ENCODE results near the gene IFNK. TPM values are rescaled to one million over a fixed set of nuclear protein-coding genes. Genes with fewer than 3 reads are reported as not detected.
A peak's percentile ranks its signal among the peaks of the same experiment; 100 is the strongest.

IFNK gene
- total RNA-seq, 1 donor from 2014 or later, result not detected

- no peaks in the 10 kb centered on the region for H3K9me3 Mint-ChIP-seq (ENCODE audit: low read depth)
- no peak for TF ChIP-seq CTCF (IDR thresholded peaks at IDR 0.05; ENCODE audit: unreplicated experiment)
- no peak for DNase-seq (ENCODE audit: low spot score, unreplicated experiment)
- peaks cover 17% of the 10 kb centered on the region for H3K4me1 Mint-ChIP-seq (ENCODE audit: low read depth)
- peak overlapping the region; percentile 98 for H3K4me3 Mint-ChIP-seq (ENCODE audit: low read depth)
- no peaks in the 10 kb centered on the region for H3K36me3 Mint-ChIP-seq (ENCODE audit: insufficient read depth)
- H3K27ac Mint-ChIP-seq, result peak overlapping the region; percentile 95
- no peaks in the 10 kb centered on the region for H3K27me3 Mint-ChIP-seq
Measured at GRCh38 chr9:27572061-27572460, 48.0 kb downstream of the IFNK start.

GRCh38 chr9:27572566-27572917 lies 48.5 kb downstream of the IFNK start:
- Mint-ChIP-seq H3K36me3 (ENCODE audit: insufficient read depth) (no peaks in the 10 kb centered on the region), H3K4me3 (ENCODE audit: low read depth) (peak overlapping the region; percentile 98), H3K27ac (peak overlapping the region; percentile 95), H3K27me3 (no peaks in the 10 kb centered on the region), H3K9me3 (ENCODE audit: low read depth) (no peaks in the 10 kb centered on the region), H3K4me1 (ENCODE audit: low read depth) (peaks cover 16% of the 10 kb centered on the region)
- no peak for TF ChIP-seq CTCF (IDR thresholded peaks at IDR 0.05; ENCODE audit: unreplicated experiment)
- DNase-seq (ENCODE audit: low spot score, unreplicated experiment), result no peak

GRCh38 chr9:27572918-27573633 lies 49.0 kb downstream of the IFNK start, which contains the start of gene C9orf72:
TSS of gene C9orf72 (minus strand) at chr9:27573481. CDS start at chr9:27567120, 6,361 bp downstream.
- peaks cover 15% of the 10 kb centered on the region for H3K4me1 Mint-ChIP-seq (ENCODE audit: low read depth)
- peak within 1 kb of the TSS; percentile 100 for H3K27ac Mint-ChIP-seq
- DNase-seq (ENCODE audit: low spot score, unreplicated experiment), result peak; percentile 49
- peak; percentile 13 for TF ChIP-seq CTCF (IDR thresholded peaks at IDR 0.05; ENCODE audit: unreplicated experiment)
- peaks cover 1% of the 10 kb centered on the region for H3K36me3 Mint-ChIP-seq (ENCODE audit: insufficient read depth)
- H3K27me3 Mint-ChIP-seq, result no peaks in the 10 kb centered on the region
- peak within 1 kb of the TSS; percentile 98 for H3K4me3 Mint-ChIP-seq (ENCODE audit: low read depth)
- H3K9me3 Mint-ChIP-seq (ENCODE audit: low read depth), result peaks cover 2% of the 10 kb centered on the region

- peaks cover 2% of the 10 kb centered on the region for H3K36me3 Mint-ChIP-seq (ENCODE audit: insufficient read depth)
- H3K27me3 Mint-ChIP-seq, result no peaks in the 10 kb centered on the region
- peaks cover 9% of the 10 kb centered on the region for H3K9me3 Mint-ChIP-seq (ENCODE audit: low read depth)
- H3K4me3 Mint-ChIP-seq (ENCODE audit: low read depth), result peak overlapping the region; percentile 98
- H3K4me1 Mint-ChIP-seq (ENCODE audit: low read depth), result peaks cover 15% of the 10 kb centered on the region
- TF ChIP-seq CTCF (IDR thresholded peaks at IDR 0.05; ENCODE audit: unreplicated experiment), result no peak
- peak overlapping the region; percentile 100 for H3K27ac Mint-ChIP-seq
- peak; percentile 80 for DNase-seq (ENCODE audit: low spot score, unreplicated experiment)
Measured at GRCh38 chr9:27573634-27574590, 49.8 kb downstream of the IFNK start.

Other genes starting within 250 kb of the IFNK start
- gene EQTN, start 227.1 kb upstream of the IFNK start, total RNA-seq, result 1.1 and 1.4 TPM in 2 replicates
- gene MOB3B, start 5.5 kb downstream of the IFNK start, total RNA-seq, result 15.3 and 15.4 TPM in 2 replicates
- gene C9orf72, start 49.2 kb downstream of the IFNK start, total RNA-seq, result 18.6 and 23.4 TPM in 2 replicates